Right renal pelvis (tissue), 4 donors: ENCODE results near the gene TECPR2. TPM values are rescaled to one million over a fixed set of nuclear protein-coding genes. Genes with fewer than 3 reads are reported as not detected.

Experiments
- DNase-seq, 4 donors: peaks; one replicate each; pipeline ENCODE4 v3.0.0-alpha.2; 2013; ENCODE audit warnings: low read depth in 4 of 4, low spot score in 3 of 4, missing footprints in 1 of 4
- polyA plus RNA-seq, 4 donors: library from polyadenylated mRNA; unstranded; fragments of 120-200 nt; gene quantifications; one replicate each; pipeline ENCODE4 v1.2.1, GENCODE V29; 2013; ENCODE audit not compliant: insufficient read length in 4 of 4

The TECPR2 gene
- polyA plus RNA-seq, 4 donors, result 16.7 to 19.9 (median 16.8) TPM

DNA sequence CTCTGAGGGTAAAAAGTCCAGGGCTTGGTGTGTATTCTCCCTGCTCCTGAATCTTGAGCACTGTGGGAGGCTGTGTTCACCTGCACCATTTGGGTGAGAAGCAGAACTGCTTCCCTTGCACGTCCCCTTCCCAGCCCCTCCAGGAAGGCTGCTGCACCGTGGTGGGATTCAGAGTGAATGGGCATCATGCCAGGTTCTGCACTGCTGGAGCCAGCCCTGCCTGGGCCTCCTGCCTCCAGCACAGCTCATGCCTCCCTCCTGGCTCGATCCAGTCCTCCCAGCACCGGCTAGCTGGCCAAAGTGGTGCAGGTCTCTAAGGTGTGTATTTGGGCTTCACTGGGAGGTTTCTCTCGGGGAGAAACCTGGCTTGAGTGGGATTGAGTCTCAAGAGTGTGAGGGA is 92.0 kb downstream of the TECPR2 start:
- no peak for DNase-seq

DNA sequence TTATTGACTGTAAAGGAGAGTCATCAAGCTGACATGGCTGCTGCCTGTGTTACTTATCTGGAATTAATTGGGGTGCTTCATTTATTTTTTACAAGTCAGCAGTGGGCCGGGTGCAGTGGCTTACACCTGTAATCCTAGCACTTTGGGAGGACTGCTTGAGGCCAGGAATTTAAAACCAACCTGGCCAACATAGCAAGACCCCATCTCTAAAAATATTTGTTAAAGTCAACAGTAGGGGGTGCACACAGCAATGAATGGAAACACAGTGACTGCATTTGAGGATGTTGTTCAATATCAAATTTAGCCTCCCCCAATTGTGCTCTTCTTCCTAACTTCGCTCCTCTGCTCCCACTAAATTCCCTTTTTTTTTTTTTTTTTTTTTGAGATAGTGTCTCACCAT is 94.8 kb downstream of the TECPR2 start:
- DNase-seq, result no peak

DNA sequence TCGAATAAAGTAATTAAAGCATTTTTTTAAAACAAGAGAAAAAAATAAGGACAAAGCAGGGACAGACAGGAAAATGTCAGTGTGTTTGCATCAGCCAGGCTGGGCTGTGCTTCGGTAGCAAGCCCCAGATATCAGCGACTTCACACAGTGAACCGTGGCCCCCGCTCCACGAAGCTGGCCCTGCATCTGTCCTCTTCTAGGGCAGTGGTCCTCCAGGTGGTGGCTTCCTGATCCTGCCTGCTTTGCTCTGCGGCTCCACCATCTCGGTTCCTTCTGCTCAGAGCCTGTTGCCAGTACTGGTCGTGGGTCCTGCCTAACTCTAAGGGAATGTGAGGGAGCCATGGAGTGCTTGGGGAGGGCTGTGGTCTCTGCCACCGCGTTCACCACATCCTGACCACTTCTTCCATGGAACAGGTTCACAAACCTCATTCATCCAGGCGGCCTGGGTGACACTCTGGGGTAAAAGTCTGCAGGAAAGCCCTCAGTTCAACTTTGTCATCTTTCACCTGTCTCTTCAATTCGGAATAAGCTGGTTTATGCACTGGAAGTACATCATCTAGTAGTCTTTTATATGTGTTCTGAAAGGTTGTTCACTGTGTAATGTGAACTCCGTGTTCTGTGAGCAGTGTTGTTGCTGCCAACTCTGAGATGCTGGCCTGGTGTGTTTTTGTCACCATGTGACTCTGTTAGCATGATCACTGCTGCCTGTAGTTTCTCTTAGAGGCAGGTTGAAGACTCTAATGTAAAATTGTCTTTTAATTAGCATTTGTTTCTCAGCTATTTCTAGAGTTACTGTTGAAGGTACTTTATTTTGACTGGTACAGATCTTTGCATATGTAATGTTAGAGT is 99.0 kb downstream of the TECPR2 start:
- DNase-seq, result no peak

DNA sequence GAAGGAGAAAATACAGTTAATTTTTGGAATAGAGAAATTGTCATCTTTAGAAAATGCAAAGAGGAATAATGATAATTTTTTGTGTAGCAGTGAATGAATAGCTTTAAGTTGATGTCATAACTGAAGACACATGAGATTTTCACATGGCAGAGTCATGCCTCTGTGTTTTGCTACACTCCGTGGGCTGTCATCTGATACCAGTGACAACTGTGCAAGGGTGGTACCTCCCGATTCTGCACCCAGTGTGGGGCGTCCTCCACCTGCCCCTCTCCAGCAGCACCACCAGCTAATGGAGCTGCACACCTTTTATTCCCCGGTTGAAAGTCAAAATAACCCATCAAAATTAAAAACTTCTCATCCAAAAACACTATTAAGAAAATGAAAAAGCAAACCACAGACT is 99.7 kb downstream of the TECPR2 start:
- DNase-seq, result no peak

DNA sequence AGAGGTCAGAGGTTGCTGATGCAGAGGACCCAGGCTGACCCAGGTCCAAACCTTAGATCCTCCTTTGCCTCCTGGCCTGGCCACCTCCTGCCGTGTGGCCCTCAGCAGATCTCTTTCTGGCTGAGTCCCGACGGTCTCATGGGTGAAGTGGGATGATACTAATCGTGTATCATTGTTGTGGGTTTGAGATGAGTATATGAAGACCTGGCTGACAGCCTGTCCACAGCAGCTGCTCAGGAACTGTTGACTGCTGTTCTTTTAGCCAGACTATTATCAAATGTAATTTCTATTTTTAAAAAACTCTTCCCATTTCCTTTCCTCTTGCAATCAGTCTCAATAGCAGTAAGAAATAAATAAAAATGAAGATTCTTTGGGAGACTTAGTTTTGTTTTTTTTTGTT is 101.3 kb downstream of the TECPR2 start:
- DNase-seq, result no peak

DNA sequence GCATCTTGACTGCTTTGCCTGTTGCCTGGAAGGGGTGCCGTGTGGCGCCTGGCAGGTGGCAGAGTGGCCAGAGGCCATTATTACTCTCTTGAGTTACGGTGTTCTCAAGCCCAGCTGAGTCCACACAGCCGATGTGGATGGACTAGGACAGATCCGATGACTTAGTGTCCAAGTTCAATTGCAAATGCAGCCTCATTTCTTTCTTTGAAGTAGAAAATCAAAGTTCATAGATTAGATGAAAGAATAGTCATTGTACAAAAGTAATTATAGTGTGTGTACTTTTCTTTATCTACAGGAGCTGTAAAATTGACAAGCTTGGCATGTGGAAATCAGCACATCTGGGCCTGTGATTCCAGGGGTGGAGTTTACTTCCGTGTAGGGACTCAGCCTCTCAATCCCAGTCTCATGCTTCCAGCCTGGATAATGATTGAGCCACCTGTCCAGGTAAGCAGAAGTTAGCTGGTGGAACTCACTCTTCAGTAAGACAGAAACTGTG is 102.2 kb downstream of the TECPR2 start:
- DNase-seq, result no peak

DNA sequence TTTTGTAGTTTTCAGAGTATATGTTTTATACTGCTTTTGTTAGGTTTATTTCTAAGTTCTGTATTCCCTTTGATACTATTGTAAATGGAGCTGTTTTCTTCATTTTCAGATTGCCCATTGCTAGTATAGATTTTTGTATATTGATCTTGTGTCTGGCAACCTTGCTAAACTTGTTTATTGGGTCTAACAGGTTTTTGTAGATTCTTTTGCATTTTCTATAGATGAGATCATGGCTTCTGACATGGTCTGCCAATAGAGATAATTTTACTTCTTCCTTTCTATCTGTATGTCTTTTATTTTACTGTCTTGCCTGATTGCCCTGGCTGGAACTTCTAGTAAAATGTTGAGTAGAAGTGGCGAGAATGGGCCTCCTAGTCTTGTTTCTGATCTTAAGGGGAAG is 106.5 kb downstream of the TECPR2 start:
- DNase-seq, result no peak

DNA sequence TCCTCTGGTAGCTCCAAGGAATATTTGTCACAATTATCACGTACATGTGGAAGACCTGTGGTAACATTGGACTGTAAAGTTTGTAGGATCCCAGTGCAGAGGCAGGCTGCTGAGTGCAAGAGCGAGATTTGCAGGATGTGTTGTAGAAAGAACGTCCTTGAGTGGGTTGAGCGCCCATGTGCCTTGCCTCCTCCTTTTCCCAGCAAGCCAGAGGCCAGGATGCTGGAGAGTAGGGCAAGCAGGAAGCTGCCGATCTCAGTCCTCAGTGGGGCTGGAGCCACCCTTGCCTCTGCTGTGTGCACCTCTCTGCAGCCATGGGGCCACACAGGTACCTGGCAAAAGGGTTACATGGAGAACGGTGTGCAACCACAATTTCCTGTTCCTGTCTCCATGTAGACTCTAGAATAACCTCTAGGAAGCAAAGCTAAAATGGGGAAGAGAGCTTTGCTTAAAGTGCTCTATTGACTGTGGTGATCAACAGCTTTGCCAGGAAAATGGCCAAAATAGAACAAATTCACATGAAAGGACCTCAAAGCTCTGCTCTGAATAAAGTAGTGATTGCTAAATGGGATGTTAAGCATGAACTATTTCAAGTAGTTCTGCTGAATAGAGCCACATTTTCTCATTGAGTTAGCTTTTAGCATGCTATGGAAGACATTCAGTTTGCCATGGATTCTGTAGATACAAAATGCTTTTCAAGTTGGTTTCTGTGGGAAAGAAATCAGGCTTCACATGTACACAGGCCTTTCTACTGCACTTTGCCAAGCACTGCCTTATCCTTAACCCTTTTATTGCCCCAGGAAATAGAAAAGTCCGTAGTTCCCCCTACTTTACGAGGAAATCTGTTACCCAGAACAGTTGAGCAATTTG is 109.4 kb downstream of the TECPR2 start:
- no peak for DNase-seq

DNA sequence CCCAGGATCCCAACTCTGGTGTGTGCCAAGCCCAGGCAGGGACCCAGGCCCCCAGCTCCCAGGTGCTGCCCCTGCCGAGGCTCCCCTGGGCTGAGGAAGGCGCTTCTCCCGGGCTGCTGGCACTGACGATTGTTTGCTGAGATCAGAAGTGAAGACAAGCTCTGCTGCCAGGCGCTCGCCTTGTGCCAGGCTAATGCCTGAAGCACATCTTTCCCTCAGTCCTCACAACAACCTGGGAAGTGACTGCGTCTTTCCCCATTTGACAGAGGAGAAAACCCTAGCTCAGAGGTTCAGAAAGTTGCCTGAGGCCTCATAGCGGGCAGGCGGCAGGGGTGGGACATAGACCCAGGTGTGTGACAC is 110.0 kb downstream of the TECPR2 start:
- DNase-seq, result no peak

DNA sequence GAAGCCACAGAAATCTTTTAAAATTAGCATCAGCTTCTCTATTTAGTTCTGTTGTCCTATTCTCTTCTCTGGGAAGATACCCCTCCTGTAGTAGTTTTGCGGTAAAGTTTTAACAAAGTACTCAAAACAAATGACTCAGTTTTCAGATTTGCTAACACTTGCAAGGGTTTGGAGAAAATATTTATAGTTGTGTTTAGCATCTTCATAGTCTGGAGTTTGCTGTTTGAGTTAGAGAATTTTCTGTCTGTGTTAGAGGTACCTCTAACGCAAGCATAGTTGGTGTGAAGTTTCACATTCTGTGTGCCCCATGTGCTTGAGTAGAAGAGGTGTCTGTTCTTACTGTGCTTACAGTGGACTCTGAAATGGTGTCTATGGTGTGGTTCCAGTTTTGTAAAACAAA is 110.8 kb downstream of the TECPR2 start:
- no peak for DNase-seq

DNA sequence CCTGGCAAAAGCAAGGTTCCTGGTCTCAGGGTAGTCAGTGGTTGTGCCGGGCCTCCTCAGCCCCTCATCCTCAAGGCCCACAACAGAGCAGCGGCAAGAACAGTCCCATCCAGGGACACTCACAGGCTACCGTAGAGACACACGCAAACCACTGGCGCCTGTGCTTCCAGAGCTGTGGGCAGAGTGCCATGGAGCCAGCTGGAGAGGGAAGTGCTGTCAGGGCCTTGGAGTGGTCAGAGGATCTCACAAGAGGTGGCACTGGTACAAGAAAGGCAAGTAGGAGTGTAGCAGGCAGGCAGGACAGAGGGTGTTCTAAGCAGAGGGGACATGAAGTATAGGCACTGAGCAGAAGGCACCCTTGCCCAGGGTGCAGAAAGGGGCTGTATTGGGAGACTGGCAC is 112.2 kb downstream of the TECPR2 start:
- no peak for DNase-seq

DNA sequence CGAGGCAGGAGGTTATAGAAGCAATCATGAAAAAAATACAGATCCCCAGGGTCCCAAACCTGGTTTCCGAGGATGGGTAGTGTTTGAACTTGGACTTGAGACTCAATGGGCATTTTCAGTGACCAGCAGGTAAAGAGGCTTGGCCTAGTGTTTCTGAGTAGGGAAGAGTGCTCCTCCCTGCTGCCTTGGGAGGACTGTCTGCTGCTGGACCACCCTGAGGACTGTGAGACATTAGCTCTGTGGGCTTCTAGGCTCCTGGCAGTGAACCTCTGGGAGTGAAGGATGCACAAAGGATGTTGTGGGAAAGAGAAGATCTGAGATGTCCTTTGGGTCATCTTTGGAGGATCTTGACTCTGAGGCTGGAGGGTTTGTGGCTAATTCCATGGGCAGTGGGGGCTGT is 116.4 kb downstream of the TECPR2 start:
- no peak for DNase-seq

DNA sequence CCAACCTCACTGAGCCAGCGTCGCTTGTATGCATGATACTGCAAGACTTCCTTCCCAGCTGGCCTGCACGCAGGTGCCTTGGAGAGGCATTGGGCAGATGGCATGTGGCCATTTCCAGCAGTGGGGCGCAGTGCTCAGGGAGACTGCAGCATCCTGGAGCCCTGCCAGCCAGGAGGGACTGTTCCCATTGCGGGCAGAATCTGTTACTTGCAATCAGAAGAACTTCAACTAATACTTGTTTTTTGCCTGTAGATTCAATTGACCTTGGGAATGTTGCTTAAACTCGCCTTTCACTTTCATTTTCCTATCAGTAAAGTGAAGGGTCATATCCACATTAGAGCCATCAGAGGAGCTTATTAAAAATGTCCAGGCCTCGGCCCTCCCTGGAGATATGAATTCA is 117.0 kb downstream of the TECPR2 start:
- DNase-seq, result no peak

DNA sequence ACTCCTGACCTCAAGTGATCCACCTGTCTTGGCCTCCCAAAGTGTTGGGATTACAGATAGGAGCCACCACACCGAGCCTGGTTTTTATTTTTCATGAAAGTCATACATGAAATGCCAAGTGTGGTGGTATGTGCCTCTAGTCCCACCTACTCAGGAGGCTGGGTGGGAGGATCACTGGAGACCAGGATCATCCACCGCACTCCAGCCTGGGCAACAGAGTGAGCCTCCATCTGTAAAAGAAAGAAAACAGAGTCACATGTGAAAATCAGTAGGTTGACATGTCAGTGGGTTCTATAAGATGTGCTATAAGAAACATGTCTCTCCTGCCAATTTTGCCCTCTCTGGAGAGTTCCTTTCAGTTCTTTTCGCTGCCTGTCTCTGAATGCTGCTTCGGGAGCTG is 118.6 kb downstream of the TECPR2 start:
- no peak for DNase-seq

DNA sequence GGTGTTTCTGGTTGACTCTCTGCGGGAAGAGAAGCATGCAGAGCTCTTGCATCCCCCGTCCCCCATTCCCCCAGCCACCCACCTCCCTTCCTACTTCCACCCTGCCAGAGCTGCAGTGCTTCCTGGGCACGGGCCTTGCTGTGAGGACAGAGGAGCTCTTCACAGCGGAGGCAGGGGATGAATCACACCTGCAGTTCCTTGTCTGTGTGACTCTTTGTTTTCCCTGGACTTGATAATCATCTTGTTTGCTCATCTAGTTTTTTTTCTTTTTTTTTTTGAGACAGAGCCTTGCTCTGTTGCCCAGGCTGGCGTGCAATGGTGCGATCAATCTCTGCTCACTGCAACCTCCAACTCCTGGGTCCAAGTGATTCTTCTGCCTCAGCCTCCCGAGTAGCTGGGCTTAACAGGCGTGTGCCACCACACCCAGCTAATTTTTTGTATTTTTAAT is 119.1 kb downstream of the TECPR2 start:
- no peak for DNase-seq

DNA sequence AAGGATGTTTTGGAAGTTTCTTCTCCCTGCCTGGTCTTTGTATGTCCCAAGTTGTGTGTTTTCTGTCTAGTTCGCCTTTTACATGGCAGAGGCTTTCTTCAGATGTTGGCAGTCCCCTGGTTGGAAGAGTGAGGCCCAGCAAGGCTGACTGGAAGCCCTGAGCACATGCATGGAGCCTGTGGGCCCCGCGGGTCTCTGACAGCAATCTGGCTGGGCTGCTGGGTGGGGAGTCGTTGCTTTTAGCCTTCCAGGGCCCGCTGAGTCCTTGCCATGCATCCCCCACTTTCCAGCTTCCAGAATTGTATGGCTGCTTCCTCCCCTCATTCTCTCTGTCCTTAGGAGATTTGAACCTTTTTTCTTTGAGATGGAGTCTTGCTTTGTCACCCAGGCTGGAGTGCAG is 121.6 kb downstream of the TECPR2 start:
- DNase-seq, result no peak

DNA sequence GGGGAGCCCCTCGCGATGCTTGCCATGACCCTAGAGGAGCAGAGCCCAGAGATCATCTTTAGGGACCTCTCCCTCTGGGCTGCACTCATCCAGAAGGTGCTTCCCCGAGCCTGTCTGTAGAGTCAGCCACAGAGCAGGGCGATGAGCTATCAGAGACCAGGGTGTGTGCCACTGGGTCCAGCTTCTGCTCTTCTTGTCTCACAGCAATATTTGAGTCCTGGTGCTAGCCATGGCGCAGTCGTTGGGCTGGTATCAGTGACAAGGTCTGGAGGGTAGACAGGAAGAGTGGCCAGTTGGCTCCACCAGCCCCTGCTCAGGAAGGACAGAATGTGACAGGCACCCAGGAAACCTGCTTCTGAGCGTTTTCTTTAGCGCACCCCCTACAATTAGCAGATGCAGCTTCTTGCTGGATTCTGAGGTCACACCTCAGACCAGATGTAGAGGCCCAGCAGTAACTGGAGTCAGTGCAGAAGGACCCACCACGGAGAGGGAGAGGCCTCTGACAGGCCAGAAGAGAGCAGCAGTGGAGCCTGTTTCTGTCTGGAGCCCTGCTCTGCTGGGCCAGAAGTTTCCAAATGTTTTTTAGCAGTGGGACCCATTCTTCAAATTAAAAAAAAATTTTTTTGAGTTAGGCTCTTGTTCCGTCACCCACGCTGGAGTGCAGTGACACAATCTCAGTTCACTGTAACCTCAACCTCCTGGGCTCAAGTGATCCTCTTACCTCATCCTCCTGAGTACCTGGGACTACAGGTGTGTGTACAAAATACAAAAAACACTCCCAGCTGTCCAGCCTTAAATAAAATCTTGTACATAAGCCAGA is 123.2 kb downstream of the TECPR2 start:
- DNase-seq, result no peak

DNA sequence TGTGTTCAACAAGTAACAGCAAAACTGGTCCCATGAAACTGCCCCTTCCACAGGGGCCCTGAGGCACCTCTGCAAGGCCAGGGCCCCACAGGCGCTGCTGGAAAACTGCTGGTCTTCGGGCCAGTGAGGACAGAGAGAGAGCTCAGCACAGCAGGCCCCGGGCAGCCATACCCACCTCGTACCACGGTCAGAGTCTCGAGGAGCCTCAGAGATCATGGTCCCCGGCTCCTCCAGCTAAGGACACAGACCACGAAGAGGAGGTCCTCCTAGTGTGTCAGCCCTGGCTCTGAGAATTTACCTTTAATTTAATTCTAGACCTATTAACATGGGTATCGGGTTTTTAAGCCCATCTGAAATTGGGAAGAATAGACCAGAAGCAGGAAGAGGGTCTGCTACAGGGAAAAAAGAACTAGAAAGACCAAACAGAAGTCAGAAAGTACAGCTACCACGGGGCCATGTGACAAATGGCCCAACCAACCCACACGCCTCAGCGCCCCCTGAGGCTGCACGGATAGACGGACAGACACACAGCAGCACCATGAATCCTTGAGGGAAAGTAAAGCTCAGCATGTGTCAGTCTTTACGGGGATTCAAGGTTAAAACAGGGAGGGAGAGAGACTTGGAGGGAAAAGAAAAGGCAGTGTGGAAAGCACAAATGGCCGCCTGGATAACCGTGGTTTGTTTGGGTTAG is 123.9 kb downstream of the TECPR2 start:
- DNase-seq, result no peak

DNA sequence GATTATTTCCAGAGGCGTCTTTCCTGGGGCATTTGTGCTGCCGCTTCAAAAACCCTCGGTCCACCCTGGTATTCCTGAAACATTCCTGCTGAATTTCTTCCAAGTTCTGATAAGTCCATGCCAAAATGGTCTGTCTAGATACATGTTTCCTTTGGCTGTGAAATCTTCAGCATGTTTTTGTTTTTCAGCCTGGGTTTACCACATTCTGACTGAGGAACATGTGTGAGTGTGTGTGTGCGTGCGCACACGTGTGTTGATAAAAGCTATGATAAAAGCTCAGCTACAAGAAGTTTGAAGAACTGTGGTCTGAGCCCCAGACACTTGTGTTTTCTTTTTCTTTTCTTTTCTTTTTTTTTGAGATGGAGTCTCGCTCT is 124.5 kb downstream of the TECPR2 start:
- DNase-seq, result no peak

DNA sequence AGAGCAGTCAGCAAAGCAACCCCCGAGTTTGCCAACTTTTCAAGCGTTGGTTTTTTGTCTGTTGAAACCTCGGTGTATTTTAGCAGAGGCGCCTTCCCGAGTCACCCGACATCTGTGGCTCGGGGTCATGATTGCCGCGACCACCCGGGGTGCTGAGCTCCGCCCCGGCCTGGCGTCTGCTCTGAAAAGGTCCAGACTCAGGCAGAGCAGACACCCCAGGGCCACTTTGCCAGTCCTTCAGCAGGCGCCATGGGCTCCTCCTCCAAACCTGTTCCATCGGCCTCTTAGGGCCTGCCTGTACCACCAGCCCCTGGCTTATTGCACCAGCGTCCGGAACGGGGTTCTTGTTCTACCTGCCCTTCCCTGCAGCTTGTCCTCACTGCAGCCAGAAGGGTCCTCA is 127.7 kb downstream of the TECPR2 start:
- DNase-seq, result no peak
